ENCODE measurements around the gene GCA.

Gene GCA, protein sequence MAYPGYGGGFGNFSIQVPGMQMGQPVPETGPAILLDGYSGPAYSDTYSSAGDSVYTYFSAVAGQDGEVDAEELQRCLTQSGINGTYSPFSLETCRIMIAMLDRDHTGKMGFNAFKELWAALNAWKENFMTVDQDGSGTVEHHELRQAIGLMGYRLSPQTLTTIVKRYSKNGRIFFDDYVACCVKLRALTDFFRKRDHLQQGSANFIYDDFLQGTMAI

GRCh38 chr2:162343824-162344616 lies at the start of gene GCA:
Gene GCA, plus strand, starts transcription at chr2:162344132. Its CDS starts 117 bp downstream, at chr2:162344249.
- H3K4me1 ChIP-seq (ENCODE audit: insufficient read depth, low read length): peaks cover 4% of the 10 kb centered on the region
- H3K9me3 ChIP-seq (ENCODE audit: low read length): no peaks in the 10 kb centered on the region

DNA sequence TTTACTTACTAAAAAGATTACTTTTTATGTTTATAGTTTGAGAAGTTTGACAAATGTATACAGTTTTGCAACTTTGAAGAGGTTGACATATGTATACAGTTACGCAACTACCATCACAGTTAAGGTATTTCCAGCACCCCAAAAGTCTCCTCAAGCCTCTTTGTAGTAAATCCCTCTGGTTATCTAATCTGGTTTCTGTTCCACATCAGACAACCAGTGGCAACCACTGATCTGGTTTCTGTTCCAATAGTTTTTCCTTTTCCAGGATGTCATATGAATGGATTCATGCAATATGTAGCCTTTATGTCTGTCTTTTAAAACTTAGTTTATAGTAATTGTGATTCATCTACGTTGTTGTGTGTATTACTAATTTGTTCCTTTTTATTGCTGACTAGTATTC lies 48.9 kb upstream of the GCA start:
- H3K27me3 ChIP-seq (ENCODE audit: control insufficient read depth in 1 of 2, insufficient read depth in 2 of 2, low read length in 2 of 2): no peaks in the 10 kb centered on the region
- no peaks in the 10 kb centered on the region for H3K9me3 ChIP-seq (ENCODE audit: low read length)
- H3K4me3 ChIP-seq (ENCODE audit: low read depth in 1 of 2, low read length in 2 of 2): no peak overlapping the region
- H3K4me1 ChIP-seq (ENCODE audit: insufficient read depth, low read length): no peaks in the 10 kb centered on the region
- no peak overlapping the region for H3K9ac ChIP-seq (ENCODE audit: low read length)
- no peak overlapping the region for H3K27ac ChIP-seq (ENCODE audit: low read depth, low read length)
- H3K36me3 ChIP-seq (ENCODE audit: insufficient read depth, low read length): no peaks in the 10 kb centered on the region

More at GRCh38 chr2:162343824-162344616, at the start of gene GCA:
- H3K27ac ChIP-seq (ENCODE audit: low read depth, low read length): peak within 1 kb of the TSS; percentile 60
- H3K9ac ChIP-seq (ENCODE audit: low read length): peak within 1 kb of the TSS; percentile 46
- H3K36me3 ChIP-seq (ENCODE audit: insufficient read depth, low read length): no peaks in the 10 kb centered on the region
- H3K27me3 ChIP-seq (ENCODE audit: control insufficient read depth in 1 of 2, insufficient read depth in 2 of 2, low read length in 2 of 2): no peaks in the 10 kb centered on the region
- H3K4me3 ChIP-seq (ENCODE audit: low read depth in 1 of 2, low read length in 2 of 2): peak within 1 kb of the TSS; percentile 84 to 93

DNA sequence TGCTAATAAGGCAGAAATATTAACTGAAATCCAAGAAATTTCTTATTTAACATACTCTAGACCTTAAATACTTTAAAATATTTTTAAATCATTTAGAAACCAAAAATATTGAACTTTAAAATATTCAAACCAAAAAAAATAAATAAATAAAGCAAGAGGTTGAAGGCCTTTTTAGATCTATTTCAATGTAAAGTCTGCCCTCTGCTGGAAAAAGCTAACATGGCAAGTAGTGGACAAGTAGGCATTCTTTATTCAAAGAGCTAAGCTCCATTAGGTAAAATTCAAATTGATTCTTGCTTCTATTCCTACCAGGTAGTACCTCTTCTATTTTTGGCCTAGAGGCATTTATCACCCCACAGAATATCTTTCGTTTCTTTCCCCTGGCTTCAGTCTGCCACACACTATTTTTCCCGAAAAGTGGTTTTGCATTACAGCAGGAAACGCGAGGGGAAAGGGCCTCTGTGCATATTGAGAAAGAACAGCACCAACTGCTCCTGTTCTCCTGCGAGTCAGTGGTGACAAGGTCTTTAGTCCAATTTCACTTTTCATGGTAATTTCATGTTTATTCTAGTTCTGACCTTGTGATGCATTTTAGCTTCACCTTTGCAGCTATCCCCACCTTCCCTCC lies 45.9 kb upstream of the GCA start:
- H3K27ac ChIP-seq (ENCODE audit: low read depth, low read length): no peak overlapping the region
- no peaks in the 10 kb centered on the region for H3K36me3 ChIP-seq (ENCODE audit: insufficient read depth, low read length)
- no peak overlapping the region for H3K4me3 ChIP-seq (ENCODE audit: low read depth in 1 of 2, low read length in 2 of 2)
- no peak overlapping the region for H3K9ac ChIP-seq (ENCODE audit: low read length)
- no peaks in the 10 kb centered on the region for H3K4me1 ChIP-seq (ENCODE audit: insufficient read depth, low read length)
- no peaks in the 10 kb centered on the region for H3K27me3 ChIP-seq (ENCODE audit: control insufficient read depth in 1 of 2, insufficient read depth in 2 of 2, low read length in 2 of 2)
- no peaks in the 10 kb centered on the region for H3K9me3 ChIP-seq (ENCODE audit: low read length)

DNA sequence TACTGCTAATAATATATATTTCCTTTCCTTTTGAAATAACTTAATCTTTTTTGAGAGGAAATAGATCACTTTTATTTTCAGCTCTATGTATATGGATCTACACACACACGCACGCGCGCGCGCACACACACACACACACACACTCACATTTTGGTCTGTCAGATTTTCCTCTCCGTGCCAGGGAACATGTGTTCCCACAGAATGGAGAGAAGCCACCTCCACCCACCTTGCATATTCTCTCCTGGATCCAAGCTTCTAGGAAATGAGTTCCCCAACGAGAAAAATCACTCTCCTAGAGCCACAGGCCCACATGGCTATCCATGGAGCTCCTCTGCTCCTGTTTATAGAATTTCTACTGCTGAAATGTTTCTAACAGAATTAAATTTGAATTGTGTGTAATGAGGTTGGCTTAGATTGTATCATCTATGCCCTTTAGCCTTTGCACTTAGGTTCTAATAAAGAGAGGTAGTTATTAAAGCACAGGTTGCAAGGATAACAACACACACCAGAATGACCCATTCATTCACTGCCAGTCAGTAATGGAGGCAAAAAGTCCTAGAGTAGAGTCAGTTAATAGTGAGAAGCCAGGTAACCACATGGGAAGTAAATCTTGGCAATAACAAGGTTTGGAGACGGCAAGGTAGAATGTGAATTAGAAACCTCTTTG lies 45.1 kb upstream of the GCA start:
- H3K4me3 ChIP-seq (ENCODE audit: low read depth in 1 of 2, low read length in 2 of 2): no peak overlapping the region
- no peak overlapping the region for H3K9ac ChIP-seq (ENCODE audit: low read length)
- no peaks in the 10 kb centered on the region for H3K9me3 ChIP-seq (ENCODE audit: low read length)
- no peak overlapping the region for H3K27ac ChIP-seq (ENCODE audit: low read depth, low read length)
- no peaks in the 10 kb centered on the region for H3K27me3 ChIP-seq (ENCODE audit: control insufficient read depth in 1 of 2, insufficient read depth in 2 of 2, low read length in 2 of 2)
- no peaks in the 10 kb centered on the region for H3K4me1 ChIP-seq (ENCODE audit: insufficient read depth, low read length)
- no peaks in the 10 kb centered on the region for H3K36me3 ChIP-seq (ENCODE audit: insufficient read depth, low read length)

DNA sequence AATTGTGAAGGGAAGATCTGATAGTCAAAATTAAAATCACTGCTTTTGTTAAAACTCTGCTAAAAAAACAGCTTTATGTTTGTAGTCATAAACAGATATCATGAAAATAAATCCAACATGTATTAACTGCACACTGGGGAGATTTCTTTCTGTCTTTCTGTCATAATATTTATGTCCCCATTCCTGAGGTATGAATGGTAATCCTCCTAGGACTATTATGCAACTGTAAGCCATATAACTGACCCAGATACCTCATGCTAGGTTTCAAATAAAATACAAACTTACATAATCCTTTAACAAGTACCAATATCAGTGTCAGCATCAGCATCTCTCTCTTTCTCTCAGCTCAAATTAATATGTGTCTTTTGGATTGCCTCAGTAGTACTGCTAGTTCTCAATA lies 43.7 kb upstream of the GCA start:
- Histone ChIP-seq H3K27me3 (ENCODE audit: control insufficient read depth in 1 of 2, insufficient read depth in 2 of 2, low read length in 2 of 2) (no peaks in the 10 kb centered on the region), H3K9me3 (ENCODE audit: low read length) (no peaks in the 10 kb centered on the region), H3K36me3 (ENCODE audit: insufficient read depth, low read length) (no peaks in the 10 kb centered on the region), H3K27ac (ENCODE audit: low read depth, low read length) (no peak overlapping the region), H3K9ac (ENCODE audit: low read length) (no peak overlapping the region), H3K4me1 (ENCODE audit: insufficient read depth, low read length) (no peaks in the 10 kb centered on the region), H3K4me3 (ENCODE audit: low read depth in 1 of 2, low read length in 2 of 2) (no peak overlapping the region)

- Histone ChIP-seq H3K4me1 (ENCODE audit: insufficient read depth, low read length) (no peaks in the 10 kb centered on the region), H3K36me3 (ENCODE audit: insufficient read depth, low read length) (no peaks in the 10 kb centered on the region), H3K27me3 (ENCODE audit: control insufficient read depth in 1 of 2, insufficient read depth in 2 of 2, low read length in 2 of 2) (no peaks in the 10 kb centered on the region), H3K4me3 (ENCODE audit: low read depth in 1 of 2, low read length in 2 of 2) (no peak overlapping the region), H3K9ac (ENCODE audit: low read length) (no peak overlapping the region), H3K27ac (ENCODE audit: low read depth, low read length) (no peak overlapping the region), H3K9me3 (ENCODE audit: low read length) (no peaks in the 10 kb centered on the region)
Measured at GRCh38 chr2:162301151-162301804, 42.7 kb upstream of the GCA start.

- no peaks in the 10 kb centered on the region for H3K27me3 ChIP-seq (ENCODE audit: control insufficient read depth in 1 of 2, insufficient read depth in 2 of 2, low read length in 2 of 2)
- H3K9ac ChIP-seq (ENCODE audit: low read length): no peak overlapping the region
- H3K9me3 ChIP-seq (ENCODE audit: low read length): no peaks in the 10 kb centered on the region
Measured at GRCh38 chr2:162301877-162302276, 42.1 kb upstream of the GCA start.

GRCh38 chr2:162305901-162306300 lies 38.0 kb upstream of the GCA start:
- H3K4me3 ChIP-seq (ENCODE audit: low read depth in 1 of 2, low read length in 2 of 2): no peak overlapping the region
- no peak overlapping the region for H3K27ac ChIP-seq (ENCODE audit: low read depth, low read length)
- no peaks in the 10 kb centered on the region for H3K27me3 ChIP-seq (ENCODE audit: control insufficient read depth in 1 of 2, insufficient read depth in 2 of 2, low read length in 2 of 2)
- no peak overlapping the region for H3K9ac ChIP-seq (ENCODE audit: low read length)
- no peaks in the 10 kb centered on the region for H3K4me1 ChIP-seq (ENCODE audit: insufficient read depth, low read length)
- no peaks in the 10 kb centered on the region for H3K9me3 ChIP-seq (ENCODE audit: low read length)
- peaks cover 11% of the 10 kb centered on the region for H3K36me3 ChIP-seq (ENCODE audit: insufficient read depth, low read length)

More at GRCh38 chr2:162301877-162302276, 42.1 kb upstream of the GCA start:
- Histone ChIP-seq H3K36me3 (ENCODE audit: insufficient read depth, low read length) (no peaks in the 10 kb centered on the region), H3K4me3 (ENCODE audit: low read depth in 1 of 2, low read length in 2 of 2) (no peak overlapping the region), H3K4me1 (ENCODE audit: insufficient read depth, low read length) (no peaks in the 10 kb centered on the region), H3K27ac (ENCODE audit: low read depth, low read length) (no peak overlapping the region)

GRCh38 chr2:162308747-162309503 lies 35.0 kb upstream of the GCA start:
- H3K27me3 ChIP-seq (ENCODE audit: control insufficient read depth in 1 of 2, insufficient read depth in 2 of 2, low read length in 2 of 2): no peaks in the 10 kb centered on the region
- H3K4me3 ChIP-seq (ENCODE audit: low read depth in 1 of 2, low read length in 2 of 2): no peak overlapping the region
- H3K27ac ChIP-seq (ENCODE audit: low read depth, low read length): no peak overlapping the region
- H3K9me3 ChIP-seq (ENCODE audit: low read length): no peaks in the 10 kb centered on the region
- H3K4me1 ChIP-seq (ENCODE audit: insufficient read depth, low read length): no peaks in the 10 kb centered on the region
- H3K9ac ChIP-seq (ENCODE audit: low read length): no peak overlapping the region
- H3K36me3 ChIP-seq (ENCODE audit: insufficient read depth, low read length): peaks cover 11% of the 10 kb centered on the region

GRCh38 chr2:162312853-162313252 lies 31.1 kb upstream of the GCA start:
- H3K9ac ChIP-seq (ENCODE audit: low read length): no peak overlapping the region
- H3K27me3 ChIP-seq (ENCODE audit: control insufficient read depth in 1 of 2, insufficient read depth in 2 of 2, low read length in 2 of 2): no peaks in the 10 kb centered on the region
- peaks cover 10% of the 10 kb centered on the region for H3K4me1 ChIP-seq (ENCODE audit: insufficient read depth, low read length)
- H3K9me3 ChIP-seq (ENCODE audit: low read length): no peaks in the 10 kb centered on the region
- no peak overlapping the region for H3K4me3 ChIP-seq (ENCODE audit: low read depth in 1 of 2, low read length in 2 of 2)
- H3K36me3 ChIP-seq (ENCODE audit: insufficient read depth, low read length): peaks cover 11% of the 10 kb centered on the region
- no peak overlapping the region for H3K27ac ChIP-seq (ENCODE audit: low read depth, low read length)

Data from muscle layer of colon (tissue), 2 donors.